Spleen (tissue), 11 donors: Measurements from ENCODE around the gene RUSF1. TPM values are rescaled to one million over a fixed set of nuclear protein-coding genes. Genes with fewer than 3 reads are reported as not detected.

Experiments
- DNase-seq: peaks from one replicate; pipeline ENCODE4 v3.0.0-alpha.2; 2020
- H3K27ac ChIP-seq, 8 donors: fragments of 200-600 bp; sonication (generic) in 7 of 8; 1 replicate in 4 of 8; 2 replicates in 4 of 8; pipeline versions ENCODE4 v1.5.0 to v1.8.0; 2016 to 2021; ENCODE audit warnings: inconsistent platforms in 4 of 8, mild to moderate bottlenecking in 4 of 8, moderate library complexity in 1 of 8
- H3K27me3 ChIP-seq, 7 donors: fragments of 200-600 bp; sonication (generic) in 6 of 7; replicated peaks in 1 of 7; 1 replicate in 4 of 7; 2 replicates in 3 of 7; pipeline versions ENCODE4 v1.5.0 to v1.8.0; 2016 to 2021; ENCODE audit warnings: inconsistent platforms in 3 of 7, mild to moderate bottlenecking in 1 of 7
- H3K36me3 ChIP-seq, 6 donors: fragments of 200-600 bp; sonication (generic) in 5 of 6; 1 replicate in 4 of 6; 2 replicates in 2 of 6; pipeline versions ENCODE4 v1.5.0 to v1.8.0; 2016 to 2021; ENCODE audit warnings: inconsistent platforms in 2 of 6
- H3K4me1 ChIP-seq, 6 donors: fragments of 200-600 bp; sonication (generic) in 5 of 6; 1 replicate in 3 of 6; 2 replicates in 3 of 6; pipeline versions ENCODE4 v1.5.0 to v1.8.0; 2016 to 2021; ENCODE audit warnings: inconsistent platforms in 3 of 6
- H3K4me3 ChIP-seq, 8 donors: fragments of 200-600 bp; sonication (generic) in 7 of 8; 1 replicate in 4 of 8; 2 replicates in 4 of 8; pipeline versions ENCODE4 v1.5.0 to v1.8.0; 2016 to 2021; ENCODE audit warnings: inconsistent platforms in 4 of 8, mild to moderate bottlenecking in 4 of 8, moderate library complexity in 2 of 8
- H3K9me3 ChIP-seq, 8 donors: fragments of 200-600 bp; sonication (generic) in 7 of 8; 1 replicate in 4 of 8; 2 replicates in 4 of 8; pipeline versions ENCODE4 v1.5.0 to v1.8.0; 2016 to 2021; ENCODE audit warnings: inconsistent platforms in 4 of 8
- POLR2A ChIP-seq, 3 donors: fragments of 450-650 bp; IDR thresholded peaks; one replicate each; pipeline ENCODE4 v1.5.1; 2017; ENCODE audit warnings: antibody characterized with exemption in 3 of 3, mild to moderate bottlenecking in 1 of 3
- POLR2AphosphoS5 ChIP-seq, 3 donors: sonication (generic); formaldehyde crosslinking; IDR thresholded peaks; one replicate each; pipeline ENCODE4 v1.5.1; 2017; ENCODE audit warnings: antibody characterized with exemption in 3 of 3
- WGBS, 5 donors: extraction: QIAGEN DNeasy Blood & Tissue Kit in 3 of 5; methylation state at CpG; one replicate each; pipeline versions ENCODE4 v1.1.5 to v1.1.7; 2013 to 2018; 5-methylcytosine and 5-hydroxymethylcytosine counted together
- intact Hi-C: fragments of 100-400 bp; cut with DNase I; formaldehyde crosslinking; loops from one replicate; pipeline ENCODE4 v1.15.0; 2023; ENCODE audit warnings: low total_unique reads
- polyA plus RNA-seq, 3 donors: library from polyadenylated mRNA; stranded (reverse); fragments of 200-250 nt; gene quantifications; one replicate each; pipeline ENCODE4 v1.2.1, GENCODE V29; 2013
- total RNA-seq, 7 donors: library from RNA; depleted of rRNA in 3 of 7; stranded (reverse); fragments of >200 nt in 3 of 7; fragmentation: NEBNext Ultra II Directional in 4 of 7; extraction: Animal tissue kit (Norgen Biotek cat#: 25700) in 4 of 7; gene quantifications; one replicate each; pipeline versions ENCODE4 v1.1.0 to v1.2.1, GENCODE V29; 2016 to 2021
- TF ChIP-seq, protein P1 (sequence below), 11 experiments: fragments of 200-600 bp in 7 of 11; fragments of 450-650 bp in 4 of 11; sonication (generic) in 4 of 11; IDR thresholded peaks in 8 of 11; conservative IDR thresholded peaks in 3 of 11; 1 replicate in 7 of 11; 2 replicates in 4 of 11; pipeline versions ENCODE4 v1.4.0 to v1.8.0; 2016 to 2021; ENCODE audit warnings: antibody characterized with exemption in 11 of 11, inconsistent platforms in 4 of 11, mild to moderate bottlenecking in 1 of 11
- donor health status: healthy with polysubstance abuse.
- donor health status: DM: no; HTN: no; CAD: no; lungs with moderate emphysema.
- donor health status: DM: no; HTN: no; CAD: no.
- donor health status: Bipolar disorder and iron deficiency.
- donor health status: healthy.
- donor health status: DM: no; HTN: no; CAD: no.
- donor health status: DM: yes; HTN: yes; CAD: no.

Gene RUSF1
- total and polyA plus RNA-seq, 10 donors, result 36.6 to 73.3 (median 51.2) TPM

DNA sequence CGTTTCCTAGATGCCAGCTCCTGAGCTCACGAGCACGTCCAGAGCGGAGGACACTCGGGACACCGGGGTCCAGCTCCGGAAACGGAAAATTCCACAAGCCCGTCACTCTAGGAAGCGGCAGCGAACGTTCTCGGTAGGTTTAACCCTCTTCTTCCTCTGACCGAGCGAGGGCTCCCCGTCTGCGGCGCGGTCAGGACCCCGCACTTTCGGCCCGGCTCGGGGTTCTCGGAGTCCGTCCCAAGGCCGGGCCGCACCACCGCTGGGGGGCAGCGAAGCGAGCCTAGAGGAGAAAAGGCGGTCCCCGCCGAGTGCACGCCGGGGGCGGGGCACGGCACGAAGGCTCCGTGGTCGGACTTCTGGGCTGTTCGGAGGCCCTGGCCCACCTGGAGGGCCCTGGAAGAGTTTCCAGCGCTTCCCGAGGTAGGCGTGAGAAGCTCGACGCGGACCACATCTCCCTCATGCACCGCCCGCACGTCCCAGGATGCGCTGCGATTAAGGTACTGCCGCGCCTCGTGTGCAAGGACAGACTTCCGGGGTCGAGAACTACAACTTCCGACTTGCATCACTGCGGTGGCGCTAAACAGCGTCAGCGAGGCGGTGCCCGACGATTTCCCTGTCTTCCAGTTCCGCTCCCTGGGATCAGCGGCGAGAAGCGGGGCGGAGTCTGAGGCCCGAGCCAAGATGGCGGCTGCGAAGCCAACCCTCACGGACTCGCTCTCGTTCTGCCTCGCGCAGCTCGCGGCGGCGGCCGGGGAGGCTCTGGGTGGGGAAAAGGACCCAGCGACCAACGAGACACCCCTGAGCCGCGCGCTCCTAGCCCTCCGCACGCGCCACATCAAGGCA, 49.1 kb downstream of the RUSF1 start, which contains the start of gene ARMC5:
ARMC5 (plus strand) TSS at position 658 of the 843 bp plus-strand sequence; CDS start at position 682, 24 bp downstream.
- Histone ChIP-seq H3K36me3 (peaks cover 0 to 40% (median 22%) of the 10 kb centered on the region in 6 donors), H3K4me1 (peaks cover 28 to 69% (median 53%) of the 10 kb centered on the region in 6 donors), H3K27me3 (no peaks in the 10 kb centered on the region), H3K27ac (peak within 1 kb of the TSS; percentile 97 to 100 (median 99)), H3K9me3 (no peaks in the 10 kb centered on the region), H3K4me3 (peak within 1 kb of the TSS; percentile 60 to 93 (median 73))
- peak; percentile 99 for DNase-seq
- WGBS, 5 donors, result 0% methylated on average over 9 to 91 of the region's 91 CpGs
- intact Hi-C loops, result no loop called here
- TF ChIP-seq POLR2AphosphoS5 (IDR thresholded peaks at IDR 0.05) (peak; percentile 90 to 97 (median 96)), POLR2A (IDR thresholded peaks at IDR 0.05) (peak in 2 of 3 donors; percentile 12)
- TF ChIP-seq, protein P1, sequence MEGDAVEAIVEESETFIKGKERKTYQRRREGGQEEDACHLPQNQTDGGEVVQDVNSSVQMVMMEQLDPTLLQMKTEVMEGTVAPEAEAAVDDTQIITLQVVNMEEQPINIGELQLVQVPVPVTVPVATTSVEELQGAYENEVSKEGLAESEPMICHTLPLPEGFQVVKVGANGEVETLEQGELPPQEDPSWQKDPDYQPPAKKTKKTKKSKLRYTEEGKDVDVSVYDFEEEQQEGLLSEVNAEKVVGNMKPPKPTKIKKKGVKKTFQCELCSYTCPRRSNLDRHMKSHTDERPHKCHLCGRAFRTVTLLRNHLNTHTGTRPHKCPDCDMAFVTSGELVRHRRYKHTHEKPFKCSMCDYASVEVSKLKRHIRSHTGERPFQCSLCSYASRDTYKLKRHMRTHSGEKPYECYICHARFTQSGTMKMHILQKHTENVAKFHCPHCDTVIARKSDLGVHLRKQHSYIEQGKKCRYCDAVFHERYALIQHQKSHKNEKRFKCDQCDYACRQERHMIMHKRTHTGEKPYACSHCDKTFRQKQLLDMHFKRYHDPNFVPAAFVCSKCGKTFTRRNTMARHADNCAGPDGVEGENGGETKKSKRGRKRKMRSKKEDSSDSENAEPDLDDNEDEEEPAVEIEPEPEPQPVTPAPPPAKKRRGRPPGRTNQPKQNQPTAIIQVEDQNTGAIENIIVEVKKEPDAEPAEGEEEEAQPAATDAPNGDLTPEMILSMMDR (IDR thresholded peaks at IDR 0.05 in 8 of 11, conservative IDR thresholded peaks at IDR 0.05 in 3 of 11), result peak; percentile 23 to 75 (median 55)

DNA sequence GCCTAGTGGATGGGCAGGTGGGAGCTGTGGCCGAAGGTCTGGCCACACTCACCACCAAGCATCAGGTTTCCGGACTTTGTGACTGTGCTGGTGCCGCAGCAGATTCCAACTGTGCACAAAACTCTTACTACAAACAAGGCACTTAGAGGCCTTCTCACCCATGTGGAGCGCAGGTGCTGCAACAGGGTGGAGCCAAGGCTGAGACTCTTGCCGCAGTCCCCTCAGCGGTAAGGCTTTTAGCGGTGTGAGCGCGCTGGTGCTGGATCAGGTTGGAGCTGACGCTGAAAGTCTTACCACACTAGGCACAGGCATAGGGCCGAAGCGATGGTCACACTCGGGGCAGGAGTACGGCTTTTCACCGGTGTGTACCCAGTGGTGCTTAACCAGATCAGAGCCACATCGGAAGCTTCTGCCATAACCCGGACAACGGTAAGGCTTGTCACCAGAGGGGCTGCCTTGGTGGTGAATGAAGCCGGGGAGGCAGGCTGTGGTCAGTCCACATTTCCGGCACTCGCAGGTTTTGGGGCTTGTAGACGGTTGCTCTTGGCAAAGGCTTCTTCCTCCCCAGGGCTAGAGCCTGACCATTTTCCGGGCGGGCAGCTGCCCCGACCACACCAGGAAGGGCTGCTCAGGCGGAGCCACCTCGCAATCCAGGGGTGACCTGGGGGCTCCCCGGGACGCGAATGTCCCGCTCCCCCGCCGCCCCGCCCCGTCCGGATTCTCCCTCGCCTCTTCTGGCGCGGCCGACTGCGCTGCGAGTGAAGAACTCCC, 49.9 kb downstream of the RUSF1 start:
- Histone ChIP-seq H3K27ac (peak overlapping the region; percentile 97 to 100 (median 99)), H3K4me3 (peak overlapping the region; percentile 60 to 93 (median 73)), H3K27me3 (no peaks in the 10 kb centered on the region), H3K4me1 (peaks cover 32 to 77% (median 61%) of the 10 kb centered on the region in 6 donors), H3K9me3 (no peaks in the 10 kb centered on the region), H3K36me3 (peaks cover 0 to 32% (median 14%) of the 10 kb centered on the region in 6 donors)
- intact Hi-C loops, result no loop called here
- peak; percentile 94 for DNase-seq
- TF ChIP-seq POLR2AphosphoS5 (IDR thresholded peaks at IDR 0.05) (peak in 1 of 3 donors; percentile 4), POLR2A (IDR thresholded peaks at IDR 0.05) (no peak)
- TF ChIP-seq, protein P1 (IDR thresholded peaks at IDR 0.05 in 8 of 11, conservative IDR thresholded peaks at IDR 0.05 in 3 of 11), result peak in 1 of 11 experiments; percentile 17
- 0 to 2% (median 1%) methylated on average over 36 to 42 of the region's 42 CpGs for WGBS, 5 donors

DNA sequence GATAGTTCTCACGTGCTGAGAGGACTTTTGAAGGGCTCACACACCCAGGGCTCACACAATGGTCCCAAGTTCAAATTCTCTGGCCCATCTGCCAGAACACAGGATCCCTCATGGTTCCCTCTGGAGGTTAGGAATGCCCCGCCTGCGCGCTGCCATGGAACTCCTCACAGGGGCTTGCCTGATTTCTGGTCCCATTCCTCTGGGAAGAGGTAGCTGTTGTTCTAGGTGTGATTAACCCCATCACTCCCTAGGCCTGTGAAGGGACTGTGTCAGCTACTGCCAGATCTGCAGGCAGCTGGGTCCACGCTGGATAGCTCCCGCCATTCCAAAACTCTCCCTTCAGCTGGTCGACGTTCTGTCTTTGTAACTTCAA, 51.2 kb downstream of the RUSF1 start:
- 71 to 89% (median 83%) methylated on average over 5 to 8 of the region's 8 CpGs for WGBS, 5 donors
- Histone ChIP-seq H3K4me3 (peak overlapping the region in 1 of 8 donors; percentile 82), H3K27ac (no peak overlapping the region), H3K4me1 (peaks cover 34 to 90% (median 72%) of the 10 kb centered on the region in 6 donors), H3K36me3 (peaks cover 0 to 19% (median 1%) of the 10 kb centered on the region in 6 donors), H3K27me3 (no peaks in the 10 kb centered on the region), H3K9me3 (no peaks in the 10 kb centered on the region)
- intact Hi-C loops, result no loop called here
- TF ChIP-seq, protein P1 (IDR thresholded peaks at IDR 0.05 in 8 of 11, conservative IDR thresholded peaks at IDR 0.05 in 3 of 11), result no peak
- TF ChIP-seq POLR2AphosphoS5 (IDR thresholded peaks at IDR 0.05) (no peak), POLR2A (IDR thresholded peaks at IDR 0.05) (no peak)
- no peak for DNase-seq
